HL-60 (cell line): ENCODE data around the gene VCAN.

Experiments used
- DNase-seq, 2 experiments: peaks; one replicate each; pipeline ENCODE4 v3.0.0-alpha.2; 2010 to 2020; ENCODE audit warnings: low read depth in 1 of 2, low spot score in 1 of 2
- H3K27ac ChIP-seq: fragments of 250-450 bp; sonication (Bioruptor Pico); replicated peaks from 2 replicates; pipeline ENCODE4 v1.5.1; 2020; ENCODE audit warnings: mild to moderate bottlenecking, moderate library complexity
- H3K27me3 ChIP-seq: fragments of 250-450 bp; sonication (Bioruptor Pico); 2 replicates; pipeline ENCODE4 v1.5.1; 2021; ENCODE audit warnings: mild to moderate bottlenecking, moderate library complexity; ENCODE audit not compliant: insufficient read depth, poor library complexity, severe bottlenecking
- H3K4me3 ChIP-seq: replicated peaks from 2 replicates; pipeline ENCODE4 v1.5.1; 2011; ENCODE audit warnings: mild to moderate bottlenecking, control low read depth, low read length; ENCODE audit not compliant: insufficient read depth
- CTCF ChIP-seq: IDR thresholded peaks from one replicate; pipeline ENCODE4 v1.5.1; 2011; ENCODE audit warnings: low read length, control low read depth, inconsistent platforms; ENCODE audit not compliant: insufficient read depth
- GABPA ChIP-seq: IDR thresholded peaks from 2 replicates; pipeline ENCODE4 v1.6.1; 2012; ENCODE audit warnings: low read depth
- POLR2AphosphoS5 ChIP-seq: IDR thresholded peaks from 2 replicates; pipeline ENCODE4 v1.6.1; 2012; ENCODE audit warnings: low read depth
- REST ChIP-seq: IDR thresholded peaks from 2 replicates; pipeline ENCODE4 v1.6.1; 2012; ENCODE audit warnings: low read depth; ENCODE audit not compliant: insufficient replicate concordance
- SPI1 ChIP-seq: IDR thresholded peaks from 2 replicates; pipeline ENCODE4 v1.6.1; 2012; ENCODE audit warnings: low read depth, mild to moderate bottlenecking, borderline replicate concordance

VCAN gene

GRCh38 chr5:83540105-83540504 lies 68.6 kb downstream of the VCAN start:
- Histone ChIP-seq H3K27me3 (no peaks in the 10 kb centered on the region), H3K4me3 (no peak overlapping the region), H3K27ac (no peak overlapping the region)
- TF ChIP-seq SPI1: no peak
- no peak for TF ChIP-seq CTCF
- no peak for TF ChIP-seq REST
- TF ChIP-seq POLR2AphosphoS5: no peak
- TF ChIP-seq GABPA: no peak
- DNase-seq: no peak

- Histone ChIP-seq H3K27ac (no peak overlapping the region), H3K27me3 (no peaks in the 10 kb centered on the region), H3K4me3 (no peak overlapping the region)
- no peak for TF ChIP-seq SPI1
- TF ChIP-seq CTCF: no peak
- no peak for TF ChIP-seq POLR2AphosphoS5
- no peak for TF ChIP-seq REST
- no peak for TF ChIP-seq GABPA
- no peak for DNase-seq
These were observed 69.2 kb downstream of the VCAN start for GRCh38 chr5:83540783-83541182.

GRCh38 chr5:83542839-83543238 lies 71.3 kb downstream of the VCAN start:
- TF ChIP-seq POLR2AphosphoS5 (no peak), GABPA (no peak), SPI1 (no peak), CTCF (no peak), REST (no peak)
- H3K4me3 ChIP-seq: no peak overlapping the region
- no peak for DNase-seq
- no peaks in the 10 kb centered on the region for H3K27me3 ChIP-seq
- H3K27ac ChIP-seq: no peak overlapping the region
